ENCODE results near the gene GPR148.
"Not testable (repeated sequence)": the region's sequence is repeated elsewhere in the genome, so short reads cannot be mapped to it uniquely, and the experiment has no call there.

GPR148 gene, protein sequence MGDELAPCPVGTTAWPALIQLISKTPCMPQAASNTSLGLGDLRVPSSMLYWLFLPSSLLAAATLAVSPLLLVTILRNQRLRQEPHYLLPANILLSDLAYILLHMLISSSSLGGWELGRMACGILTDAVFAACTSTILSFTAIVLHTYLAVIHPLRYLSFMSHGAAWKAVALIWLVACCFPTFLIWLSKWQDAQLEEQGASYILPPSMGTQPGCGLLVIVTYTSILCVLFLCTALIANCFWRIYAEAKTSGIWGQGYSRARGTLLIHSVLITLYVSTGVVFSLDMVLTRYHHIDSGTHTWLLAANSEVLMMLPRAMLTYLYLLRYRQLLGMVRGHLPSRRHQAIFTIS

DNA sequence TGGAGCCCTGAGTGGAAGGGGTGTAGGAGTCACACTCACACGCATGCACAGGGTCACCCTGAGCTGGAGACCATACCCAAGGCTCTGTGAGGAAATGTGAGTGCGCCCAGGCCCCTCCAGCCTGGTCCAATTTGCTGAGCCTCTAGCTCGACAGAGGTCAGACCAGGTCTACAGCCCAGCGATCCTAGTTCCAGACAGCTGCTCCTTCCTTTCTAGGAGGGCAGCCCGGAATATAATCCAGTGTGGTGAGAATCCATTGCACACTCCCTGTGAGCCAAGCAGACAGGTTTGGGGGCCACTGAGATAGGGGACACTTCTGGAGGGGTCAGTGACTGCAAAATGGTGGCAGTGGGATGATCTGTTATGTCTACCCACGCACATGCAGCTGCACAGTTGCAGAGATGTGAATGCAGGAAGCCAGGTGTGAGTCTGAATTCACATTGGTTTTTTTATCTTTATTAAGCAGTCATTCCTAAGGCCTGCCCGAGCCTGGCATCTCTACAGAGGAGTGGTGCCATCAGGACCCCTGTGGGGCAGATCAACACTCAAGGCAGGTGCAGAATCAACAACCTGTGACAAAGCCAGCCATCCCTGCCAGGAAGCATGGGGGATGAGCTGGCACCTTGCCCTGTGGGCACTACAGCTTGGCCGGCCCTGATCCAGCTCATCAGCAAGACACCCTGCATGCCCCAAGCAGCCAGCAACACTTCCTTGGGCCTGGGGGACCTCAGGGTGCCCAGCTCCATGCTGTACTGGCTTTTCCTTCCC lies at the start of gene GPR148:
Gene GPR148 (plus strand): TSS at position 522 of the 768 bp plus-strand sequence. CDS start 82 bp downstream, at position 604.
- DNase-seq = no peak

DNA sequence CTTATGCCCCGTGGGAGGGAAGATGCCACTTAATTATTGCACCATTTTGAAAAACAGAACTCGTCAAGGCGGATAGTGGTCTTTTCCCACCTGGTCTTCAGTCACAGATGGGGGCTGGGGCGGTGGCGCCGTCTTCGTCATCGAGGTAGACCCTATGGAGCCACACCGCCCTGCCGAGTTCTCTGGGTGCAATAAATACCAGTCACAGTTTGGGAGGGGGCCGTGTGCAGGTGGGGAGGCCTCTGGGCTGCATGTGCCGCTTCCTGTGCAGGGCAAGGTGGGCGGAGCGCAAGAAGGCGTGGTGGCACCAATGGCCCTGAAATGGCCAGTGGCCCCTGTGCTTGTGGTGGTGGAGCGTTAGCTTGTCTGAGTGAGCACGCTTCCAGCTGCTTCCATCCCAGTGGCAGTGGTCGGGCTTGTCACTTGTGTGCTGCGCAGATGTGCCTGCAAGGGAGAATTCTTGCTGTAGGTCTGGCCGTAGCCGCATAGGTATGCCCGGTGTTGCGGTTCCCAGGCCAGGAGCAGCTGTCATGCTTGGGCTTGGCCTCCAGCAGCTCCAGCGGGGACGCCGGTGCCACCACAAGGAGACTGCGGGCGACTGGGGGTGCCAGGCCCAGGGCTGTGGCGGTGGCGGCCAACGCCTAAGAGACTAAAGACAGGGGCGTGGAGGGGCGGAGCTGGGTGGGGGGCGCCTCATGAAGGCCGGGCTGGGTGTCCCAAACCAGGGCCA lies 36.7 kb upstream of the GPR148 start:
- DNase-seq = not testable (repeated sequence)

DNA sequence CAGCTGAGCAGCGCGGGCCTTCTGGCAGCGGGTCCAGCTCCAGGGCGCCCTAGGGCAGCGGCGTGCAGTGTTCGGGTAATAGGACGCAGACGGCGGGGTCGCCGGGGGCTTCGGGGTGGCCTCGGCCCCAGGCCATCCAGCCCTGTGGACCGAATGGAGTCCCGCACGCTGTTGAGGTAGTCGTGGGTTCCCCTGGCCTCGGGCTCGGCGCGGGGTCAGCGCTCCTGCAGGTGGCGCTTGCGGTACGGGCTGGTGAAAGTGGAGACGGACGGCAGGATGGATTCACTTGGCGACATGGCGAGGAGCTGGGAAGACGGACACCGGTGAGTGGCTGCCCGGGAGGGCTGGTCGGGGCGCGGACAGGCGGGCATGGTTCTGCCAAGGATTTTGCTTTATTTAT lies 35.4 kb upstream of the GPR148 start:
- DNase-seq = not testable (repeated sequence)

DNA sequence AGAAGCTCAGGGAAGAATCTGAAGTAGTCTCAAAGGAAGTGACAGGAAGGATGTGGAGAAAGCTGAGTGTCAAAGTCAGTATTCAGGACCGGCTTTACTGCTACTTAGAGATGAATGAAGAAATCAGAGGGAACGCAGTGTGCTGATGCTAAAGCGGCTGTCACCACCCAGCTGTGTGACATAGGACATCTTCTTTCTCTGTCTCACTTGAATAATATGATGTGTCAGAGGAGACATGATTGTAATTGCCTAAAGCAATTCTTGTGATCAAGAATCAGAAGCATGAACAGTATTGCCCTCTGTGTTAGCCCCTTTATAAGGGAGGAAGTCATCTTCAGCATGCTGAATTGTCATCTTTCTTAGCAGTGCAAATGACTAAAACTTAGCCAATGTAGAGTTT lies 25.6 kb upstream of the GPR148 start:
- DNase-seq = not testable (repeated sequence)

DNA sequence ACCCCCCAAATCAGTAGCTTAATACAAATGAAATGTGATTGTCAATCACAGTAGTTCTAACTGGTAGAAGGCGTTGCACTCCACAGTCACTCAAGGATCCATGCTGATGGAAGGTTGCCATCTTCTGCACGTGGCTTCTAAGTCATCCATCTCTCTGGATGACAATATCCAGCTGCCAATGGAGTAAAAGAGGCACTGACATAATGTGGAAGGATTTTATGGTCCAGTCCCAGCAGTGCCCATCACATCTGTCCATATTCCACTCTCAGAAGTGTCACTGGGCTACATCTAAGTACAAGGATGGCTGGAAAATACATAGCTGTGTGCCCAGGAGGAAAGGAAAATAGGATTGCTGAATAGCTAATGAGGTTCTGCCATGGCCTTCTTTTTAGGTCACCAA lies 14.1 kb upstream of the GPR148 start:
- DNase-seq = not testable (repeated sequence)

DNA sequence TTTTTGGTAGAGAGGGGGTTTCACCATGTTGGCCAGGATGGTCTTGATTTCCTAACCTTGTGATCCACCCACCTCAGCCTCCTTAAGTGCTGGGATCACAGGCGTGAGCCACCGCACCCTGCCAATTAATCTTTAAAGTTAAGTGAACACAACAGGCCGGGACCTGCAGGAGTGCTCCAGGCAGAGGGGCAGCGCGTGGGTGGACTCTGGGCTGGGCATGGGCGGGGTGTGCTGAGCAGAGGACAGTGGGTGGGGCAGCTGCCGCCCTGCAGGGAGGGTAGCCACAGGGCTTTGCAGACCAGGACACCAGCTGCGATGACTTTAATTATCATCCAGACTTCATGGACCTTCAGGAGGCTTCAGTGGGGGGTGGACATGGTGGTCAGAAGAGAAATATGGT lies 8.8 kb upstream of the GPR148 start:
- no peak for DNase-seq

DNA sequence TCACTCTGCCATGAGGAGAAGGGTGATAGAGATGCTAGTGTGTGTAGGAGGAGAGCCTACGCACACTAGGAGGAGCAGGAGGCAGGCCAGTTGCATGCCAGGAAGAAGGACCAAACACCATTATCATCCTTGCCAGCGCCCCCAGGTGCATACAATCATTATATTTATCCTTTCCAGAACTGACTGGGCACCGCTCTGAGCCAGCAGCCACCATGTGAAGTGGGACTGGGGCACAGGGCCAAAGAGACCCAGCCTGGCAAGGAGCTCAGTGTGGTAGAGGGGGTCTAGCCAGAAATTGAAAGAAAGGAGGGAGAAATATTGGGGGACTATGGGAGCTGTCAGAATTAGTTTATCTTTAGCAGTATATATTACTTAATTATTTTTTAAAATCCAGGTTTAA lies 8.3 kb upstream of the GPR148 start:
- DNase-seq = no peak

DNA sequence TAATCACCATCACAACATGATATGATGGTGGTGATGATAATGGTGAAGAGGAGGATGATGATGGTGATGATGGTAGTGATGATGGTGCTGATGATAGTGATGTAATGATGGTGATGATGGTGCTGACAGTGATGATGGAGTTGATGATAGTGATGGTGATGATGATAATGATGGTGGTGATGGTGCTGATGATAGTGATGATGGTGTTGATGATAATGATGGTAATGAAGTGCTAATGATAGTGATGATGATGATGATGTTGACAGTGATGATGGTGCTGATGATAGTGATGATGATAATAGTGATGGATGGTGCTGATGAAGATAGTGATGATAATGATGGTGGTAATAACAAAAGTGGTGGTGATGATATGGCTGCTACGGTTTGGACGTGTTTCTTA lies 4.4 kb upstream of the GPR148 start:
- DNase-seq = no peak

DNA sequence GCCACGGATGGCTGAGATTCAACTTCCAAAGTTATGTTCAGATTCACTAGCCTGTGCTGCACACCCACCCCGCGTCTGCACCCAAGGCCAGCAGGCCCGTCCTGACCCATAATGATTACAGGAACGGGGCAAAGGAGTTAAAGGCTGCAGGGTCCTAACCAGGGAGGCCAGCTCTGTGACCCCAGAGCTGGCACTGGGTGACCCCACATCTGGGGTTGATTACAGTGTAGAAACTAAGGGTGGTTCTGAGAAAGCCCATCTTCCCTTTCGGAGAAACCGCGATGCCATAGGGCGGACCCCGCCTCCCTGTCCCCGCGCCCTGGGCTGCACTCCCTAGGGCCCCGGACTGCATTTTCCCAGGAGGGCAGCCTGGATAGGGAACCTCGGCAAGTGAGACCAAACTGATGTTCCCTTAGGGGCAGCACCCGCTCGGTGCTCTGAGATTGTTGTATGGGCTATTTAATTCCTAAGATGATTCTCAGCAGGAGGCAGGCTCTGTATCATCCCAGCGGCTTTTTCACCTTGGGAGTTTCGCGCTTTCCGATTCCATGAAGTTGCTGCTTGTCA lies 2.2 kb upstream of the GPR148 start:
- no peak for DNase-seq

DNA sequence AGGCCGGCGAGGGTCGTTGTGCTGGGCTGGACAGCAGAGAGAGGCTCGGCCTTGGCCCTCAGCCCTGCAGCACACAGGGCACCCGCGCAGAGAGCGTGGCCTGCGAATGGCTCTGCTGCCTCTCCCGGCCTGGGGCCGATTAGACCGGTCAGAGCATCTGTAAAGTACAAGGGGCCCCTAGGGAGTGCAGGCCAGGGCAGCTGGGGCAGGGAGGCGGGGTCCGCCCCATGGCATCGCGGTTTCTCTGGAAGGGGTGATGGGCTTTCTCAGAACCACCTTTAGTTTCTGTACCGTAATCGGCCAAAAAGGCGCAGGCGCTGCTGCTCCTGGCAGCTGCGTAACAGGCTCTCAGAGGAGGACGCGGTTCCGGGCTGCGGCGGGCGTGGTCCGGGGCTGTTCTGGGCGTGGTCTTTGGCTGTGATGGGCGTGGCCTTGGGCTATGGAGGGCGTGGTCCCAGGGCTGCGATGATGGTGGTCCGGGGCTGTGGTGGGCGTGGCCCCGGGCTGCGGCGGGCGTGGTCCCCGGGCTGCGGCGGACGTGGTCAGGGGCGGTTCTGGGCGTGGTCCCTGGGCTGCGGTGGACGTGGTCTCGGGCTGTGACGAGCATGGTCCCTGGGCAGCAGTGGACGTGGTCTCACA lies 1.5 kb upstream of the GPR148 start:
- peak; percentile 80 for DNase-seq

DNA sequence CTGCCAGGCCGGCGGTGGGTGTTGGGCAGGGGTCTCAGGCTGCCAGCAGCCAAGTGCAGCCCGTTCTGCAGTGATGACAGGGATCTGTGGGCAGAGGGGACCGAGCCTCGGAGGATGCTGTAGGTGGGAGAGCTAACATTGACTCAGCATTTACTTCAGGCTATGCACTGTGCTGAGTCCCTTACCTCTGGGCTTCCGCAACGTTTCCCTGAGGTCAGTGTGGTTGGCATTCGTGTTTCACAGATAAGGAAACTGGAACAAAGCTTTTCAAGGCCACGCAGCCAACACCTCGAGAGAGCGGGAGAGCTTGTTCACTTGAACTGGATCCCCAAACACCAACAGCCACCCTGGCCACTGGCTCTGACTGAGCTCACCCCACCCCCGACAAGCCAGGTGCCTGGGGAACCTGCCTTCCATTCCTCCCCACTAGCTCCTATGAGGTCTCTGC lies 839 bp upstream of the GPR148 start:
- DNase-seq = no peak

DNA sequence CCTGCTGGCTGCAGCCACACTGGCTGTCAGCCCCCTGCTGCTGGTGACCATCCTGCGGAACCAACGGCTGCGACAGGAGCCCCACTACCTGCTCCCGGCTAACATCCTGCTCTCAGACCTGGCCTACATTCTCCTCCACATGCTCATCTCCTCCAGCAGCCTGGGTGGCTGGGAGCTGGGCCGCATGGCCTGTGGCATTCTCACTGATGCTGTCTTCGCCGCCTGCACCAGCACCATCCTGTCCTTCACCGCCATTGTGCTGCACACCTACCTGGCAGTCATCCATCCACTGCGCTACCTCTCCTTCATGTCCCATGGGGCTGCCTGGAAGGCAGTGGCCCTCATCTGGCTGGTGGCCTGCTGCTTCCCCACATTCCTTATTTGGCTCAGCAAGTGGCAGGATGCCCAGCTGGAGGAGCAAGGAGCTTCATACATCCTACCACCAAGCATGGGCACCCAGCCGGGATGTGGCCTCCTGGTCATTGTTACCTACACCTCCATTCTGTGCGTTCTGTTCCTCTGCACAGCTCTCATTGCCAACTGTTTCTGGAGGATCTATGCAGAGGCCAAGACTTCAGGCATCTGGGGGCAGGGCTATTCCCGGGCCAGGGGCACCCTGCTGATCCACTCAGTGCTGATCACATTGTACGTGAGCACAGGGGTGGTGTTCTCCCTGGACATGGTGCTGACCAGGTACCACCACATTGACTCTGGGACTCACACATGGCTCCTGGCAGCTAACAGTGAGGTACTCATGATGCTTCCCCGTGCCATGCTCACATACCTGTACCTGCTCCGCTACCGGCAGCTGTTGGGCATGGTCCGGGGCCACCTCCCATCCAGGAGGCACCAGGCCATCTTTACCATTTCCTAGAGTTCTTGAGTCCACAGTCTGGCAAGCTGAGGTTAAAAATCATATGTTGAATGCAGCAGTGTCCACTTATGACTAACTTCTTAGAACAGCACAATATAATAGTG lies 741 bp downstream of the GPR148 start:
- no peak for DNase-seq

DNA sequence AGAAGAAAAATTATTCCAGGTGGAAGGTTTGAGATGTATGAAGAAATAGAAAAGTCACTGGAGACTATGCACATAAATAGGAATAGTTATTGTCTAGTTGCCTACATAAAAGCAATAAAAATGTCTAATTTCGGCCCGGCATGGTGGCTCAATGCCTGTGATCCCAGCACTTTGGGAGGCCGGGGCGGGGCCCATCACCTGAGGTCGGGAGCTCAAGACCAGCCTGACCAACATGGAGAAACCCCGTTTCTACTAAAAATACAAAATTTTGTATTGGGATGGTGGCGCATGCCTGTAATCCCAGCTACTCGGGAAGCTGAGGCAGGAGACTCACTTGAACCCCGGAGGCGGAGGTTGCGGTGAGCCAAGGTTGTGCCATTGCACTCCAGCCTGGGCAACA lies 3.4 kb downstream of the GPR148 start:
- DNase-seq = not testable (repeated sequence)

DNA sequence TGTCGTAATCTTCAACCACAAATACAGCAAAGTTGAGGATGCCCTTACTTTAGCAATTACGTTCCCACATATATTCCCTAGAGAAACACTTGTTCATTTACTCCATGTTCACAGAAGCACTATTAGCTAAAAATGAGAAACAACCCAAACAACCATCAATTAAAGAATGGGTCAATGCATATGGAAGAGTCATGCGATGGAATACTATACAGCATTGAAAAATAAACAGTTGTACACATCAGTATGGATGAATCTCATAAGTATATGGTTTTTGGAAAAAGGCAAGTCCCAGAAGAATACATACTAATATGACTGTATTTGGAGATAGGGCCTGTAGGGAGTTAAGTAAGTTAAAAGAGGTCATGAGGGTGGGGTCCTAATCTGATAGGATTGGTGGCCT lies 6.3 kb downstream of the GPR148 start:
- no peak for DNase-seq

DNA sequence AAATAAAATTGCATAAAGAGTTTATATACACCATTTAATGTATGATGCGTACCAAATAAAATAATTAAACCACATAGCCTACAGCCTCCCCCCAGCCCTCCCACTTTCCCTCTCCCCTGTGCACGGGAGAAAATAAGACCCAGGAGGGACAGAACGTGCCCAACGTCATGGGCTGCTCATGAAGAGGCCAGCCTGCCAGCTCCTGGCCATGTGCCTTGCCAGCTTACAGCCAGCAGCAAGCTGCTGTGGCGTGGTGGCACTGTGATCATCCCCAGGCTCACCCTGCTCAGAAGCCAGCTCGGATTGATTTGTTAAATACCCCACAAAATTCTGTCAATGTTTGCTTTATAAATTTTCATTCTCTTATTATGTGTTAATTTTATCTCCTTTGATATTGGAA lies 7.6 kb downstream of the GPR148 start:
- DNase-seq = no peak

DNA sequence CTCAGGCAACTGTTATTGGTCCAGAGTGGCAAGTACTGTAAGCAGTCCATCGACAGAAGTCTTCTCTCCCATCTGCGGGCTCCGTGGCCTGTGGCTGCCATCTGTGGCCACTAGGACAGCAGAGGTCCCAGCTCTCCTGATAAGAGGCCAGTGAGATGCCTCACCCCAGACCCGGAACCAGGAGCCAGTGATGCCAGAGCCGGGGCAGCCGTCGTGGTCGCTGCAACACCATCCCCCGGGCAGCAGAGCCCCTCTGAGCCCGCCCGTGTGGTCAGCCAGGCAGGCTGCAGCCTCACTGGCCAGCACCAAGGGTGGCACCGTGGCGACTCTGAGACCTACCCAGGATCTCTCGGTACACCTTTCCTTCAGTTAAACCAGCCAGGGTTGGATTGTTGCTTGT lies 8.7 kb downstream of the GPR148 start:
- DNase-seq = no peak

DNA sequence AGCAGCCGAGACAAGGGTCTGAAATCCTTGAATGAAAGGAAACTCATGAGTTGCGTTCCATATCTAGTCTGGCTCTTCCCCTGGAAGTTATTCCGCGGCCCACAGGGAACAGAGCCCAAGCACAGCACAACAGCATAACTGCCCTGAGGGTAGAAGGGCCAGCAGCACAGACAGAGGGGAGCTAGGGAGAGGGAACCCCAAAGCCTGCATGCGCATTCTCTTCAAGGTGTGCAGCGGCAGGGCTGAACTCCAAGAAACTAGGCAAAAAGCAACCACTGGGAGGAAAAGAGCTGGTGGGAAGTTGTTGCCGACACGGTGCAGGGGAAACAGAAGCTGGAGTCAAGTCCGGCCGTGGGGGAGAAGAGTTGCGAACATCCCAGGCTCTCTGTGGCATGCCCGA lies 11.8 kb downstream of the GPR148 start:
- DNase-seq = no peak

DNA sequence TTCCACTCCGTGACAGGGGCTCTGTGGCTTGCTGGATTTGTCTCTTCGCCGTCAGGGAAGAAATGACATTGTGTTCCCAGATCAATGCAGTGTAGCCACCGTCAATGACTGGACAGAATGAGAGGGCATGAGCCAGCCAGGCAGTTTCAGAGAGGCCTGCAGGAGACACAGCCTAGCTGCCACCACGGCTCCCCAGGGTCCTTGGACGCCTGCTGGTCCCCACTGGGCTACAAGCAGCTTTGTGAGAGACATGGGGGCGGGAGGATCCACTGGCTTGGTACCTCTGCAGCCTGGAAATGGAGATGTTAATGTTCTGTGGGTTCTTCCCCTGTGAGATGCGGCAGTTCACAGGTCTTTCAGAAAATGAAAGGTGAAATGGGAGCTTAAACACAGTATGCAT lies 14.4 kb downstream of the GPR148 start:
- no peak for DNase-seq

DNA sequence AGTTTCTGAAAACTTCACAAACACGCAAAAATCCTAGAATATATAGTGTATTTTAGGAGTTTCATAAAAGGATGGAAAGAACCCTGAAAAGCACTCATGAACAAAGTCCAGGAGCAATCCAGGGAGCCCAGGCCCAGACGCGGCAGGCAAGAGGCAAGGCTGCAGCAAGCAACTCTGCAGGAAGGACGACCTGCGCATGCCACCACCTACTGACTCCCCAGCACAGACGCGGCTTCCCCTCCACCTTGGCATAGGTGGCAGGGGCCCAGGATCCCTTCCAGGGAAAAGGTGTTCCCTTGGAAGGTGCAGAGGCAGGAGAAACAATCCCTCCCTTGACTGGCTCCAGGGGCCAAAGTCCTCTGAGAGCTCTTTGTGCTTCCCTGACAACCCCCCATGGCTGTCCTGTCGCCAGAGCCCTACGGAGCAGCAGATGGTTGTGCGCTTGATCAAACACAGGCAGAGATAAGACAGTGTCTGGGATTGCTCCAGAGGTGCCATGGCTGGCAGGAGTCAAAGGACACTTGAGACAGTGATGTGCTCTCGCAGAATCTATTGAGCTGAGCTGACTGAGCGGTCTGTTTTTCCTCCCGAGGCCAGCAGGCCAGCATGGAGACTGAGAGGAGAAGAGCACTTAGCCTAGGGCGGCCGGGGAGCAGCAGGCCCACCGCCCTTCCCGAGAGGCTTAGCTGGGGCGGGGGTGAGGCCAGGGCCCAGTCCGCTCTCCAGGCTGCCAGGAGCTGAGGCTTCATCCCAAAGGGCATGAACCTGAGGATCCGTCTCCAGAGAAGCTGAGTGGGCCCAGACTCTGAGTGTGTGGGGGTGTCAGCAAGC lies 15.6 kb downstream of the GPR148 start:
- no peak for DNase-seq

DNA sequence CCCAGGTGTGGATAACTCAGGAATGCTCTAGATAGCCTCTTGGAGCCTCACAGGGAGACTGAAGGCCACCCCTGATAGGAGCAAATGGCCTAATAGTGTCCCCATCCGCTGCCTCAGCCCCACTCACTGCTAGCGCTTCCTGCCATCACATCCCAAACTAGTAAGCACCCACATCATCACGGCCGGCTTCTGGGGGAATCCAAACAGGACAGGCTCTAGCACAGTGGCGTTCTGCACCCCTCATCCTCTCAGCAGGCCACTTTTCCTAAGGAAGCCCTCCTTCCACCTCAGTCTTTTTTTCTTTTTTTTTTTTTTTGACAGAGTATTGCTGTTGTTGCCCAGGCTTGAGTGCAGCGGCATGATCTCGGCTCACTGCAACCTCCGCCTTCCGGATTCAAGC lies 20.2 kb downstream of the GPR148 start:
- no peak for DNase-seq

DNA sequence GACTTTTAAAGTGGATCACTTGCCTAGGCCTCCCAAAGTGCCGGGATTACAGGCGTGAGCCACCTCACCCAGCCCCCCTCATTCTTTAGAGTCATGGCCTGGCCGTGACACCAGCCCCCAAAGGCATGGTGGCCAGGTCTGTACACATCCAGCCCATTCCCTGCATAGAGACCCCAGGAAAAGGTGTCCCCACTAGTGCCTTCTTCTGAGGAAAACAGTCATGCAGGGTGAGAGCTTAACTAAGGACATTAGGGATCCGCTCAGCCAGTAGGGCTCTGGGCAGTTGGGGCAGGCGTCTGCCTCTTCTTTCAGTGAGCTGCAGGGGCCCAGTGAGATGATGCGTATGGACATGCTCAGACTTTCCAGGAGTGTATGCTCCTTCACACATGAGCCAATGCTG lies 20.8 kb downstream of the GPR148 start:
- no peak for DNase-seq

Data from NCI-H1048 (cell line).